ENCODE results near the gene ABO. TPM values are rescaled to one million over a fixed set of nuclear protein-coding genes. Genes with fewer than 3 reads are reported as not detected.
A peak's percentile ranks its signal among the peaks of the same experiment; 100 is the strongest.
"Not testable (repeated sequence)": the region's sequence is repeated elsewhere in the genome, so short reads cannot be mapped to it uniquely, and the experiment has no call there.

The ABO gene
- total and polyA plus RNA-seq, 8 donors, result 0.72 to 67.1 (median 4.1) TPM

DNA sequence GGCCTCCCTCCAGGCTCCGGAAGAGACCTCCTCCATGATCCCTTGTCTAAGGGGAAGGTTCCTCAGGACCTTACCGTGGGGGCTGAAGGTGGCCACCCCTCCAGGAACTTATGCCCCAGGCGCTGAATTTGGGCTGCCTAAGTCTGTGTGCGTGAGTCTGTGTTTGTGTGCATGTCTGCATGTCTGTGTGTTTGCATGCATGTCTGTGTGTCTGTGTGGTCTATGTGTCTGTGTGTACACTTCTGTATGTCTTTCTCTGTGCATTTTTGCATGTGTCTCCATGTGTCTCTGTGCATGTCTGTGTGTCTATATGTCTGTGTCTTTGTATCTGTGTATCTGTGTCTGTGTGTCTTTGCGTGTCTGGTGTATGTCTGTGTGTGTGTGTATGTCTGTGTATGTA is 20.5 kb downstream of the ABO start:
- no peak for TF ChIP-seq POLR2AphosphoS5 (IDR thresholded peaks at IDR 0.05)
- TF ChIP-seq, protein P1, sequence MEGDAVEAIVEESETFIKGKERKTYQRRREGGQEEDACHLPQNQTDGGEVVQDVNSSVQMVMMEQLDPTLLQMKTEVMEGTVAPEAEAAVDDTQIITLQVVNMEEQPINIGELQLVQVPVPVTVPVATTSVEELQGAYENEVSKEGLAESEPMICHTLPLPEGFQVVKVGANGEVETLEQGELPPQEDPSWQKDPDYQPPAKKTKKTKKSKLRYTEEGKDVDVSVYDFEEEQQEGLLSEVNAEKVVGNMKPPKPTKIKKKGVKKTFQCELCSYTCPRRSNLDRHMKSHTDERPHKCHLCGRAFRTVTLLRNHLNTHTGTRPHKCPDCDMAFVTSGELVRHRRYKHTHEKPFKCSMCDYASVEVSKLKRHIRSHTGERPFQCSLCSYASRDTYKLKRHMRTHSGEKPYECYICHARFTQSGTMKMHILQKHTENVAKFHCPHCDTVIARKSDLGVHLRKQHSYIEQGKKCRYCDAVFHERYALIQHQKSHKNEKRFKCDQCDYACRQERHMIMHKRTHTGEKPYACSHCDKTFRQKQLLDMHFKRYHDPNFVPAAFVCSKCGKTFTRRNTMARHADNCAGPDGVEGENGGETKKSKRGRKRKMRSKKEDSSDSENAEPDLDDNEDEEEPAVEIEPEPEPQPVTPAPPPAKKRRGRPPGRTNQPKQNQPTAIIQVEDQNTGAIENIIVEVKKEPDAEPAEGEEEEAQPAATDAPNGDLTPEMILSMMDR (IDR thresholded peaks at IDR 0.05), result no peak
- TF ChIP-seq POLR2A (IDR thresholded peaks at IDR 0.05), result no peak
- no peak for TF ChIP-seq EP300 (IDR thresholded peaks at IDR 0.05)
- no peak overlapping the region for H3K4me3 ChIP-seq
- no peaks in the 10 kb centered on the region for H3K36me3 ChIP-seq
- no peak for DNase-seq
- H3K27me3 ChIP-seq, result peaks cover 0 to 34% (median 0%) of the 10 kb centered on the region in 3 donors
- no peak overlapping the region for H3K27ac ChIP-seq
- intact Hi-C loops (cut with DNase I; ENCODE audit: low total_unique reads), result no loop called here
- H3K4me1 ChIP-seq, result peaks cover 3 to 15% (median 12%) of the 10 kb centered on the region in 4 donors
- 91 to 96% (median 93%) methylated on average over 5 of the region's 5 CpGs for WGBS, 5 donors
- H3K9me3 ChIP-seq, result no peaks in the 10 kb centered on the region

DNA sequence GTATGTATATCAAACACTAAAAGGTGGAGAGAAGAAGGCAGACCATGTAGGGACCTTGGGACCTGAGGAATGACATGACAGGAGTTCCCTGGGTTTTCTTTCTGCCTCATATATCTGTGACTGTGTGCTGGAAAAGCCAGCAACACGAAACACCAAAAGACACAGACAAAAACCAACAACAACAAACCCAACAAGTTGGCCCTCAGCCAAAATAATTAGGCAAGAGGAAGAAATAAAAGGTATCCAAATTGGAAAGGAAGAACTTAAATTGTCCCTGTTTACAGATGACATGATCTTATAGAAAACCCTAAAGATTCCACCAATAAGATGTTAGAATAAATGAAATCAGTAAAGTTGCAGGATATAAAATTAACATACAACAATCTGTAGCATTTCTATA is 21.7 kb downstream of the ABO start:
- WGBS, 5 donors, result 43 to 67% (median 53%) methylated on average over 1 of the region's 1 CpG
- Histone ChIP-seq H3K4me1 (peaks cover 3 to 15% (median 12%) of the 10 kb centered on the region in 4 donors), H3K9me3 (no peaks in the 10 kb centered on the region), H3K27me3 (peaks cover 0 to 46% (median 0%) of the 10 kb centered on the region in 3 donors), H3K4me3 (no peak overlapping the region), H3K27ac (peak overlapping the region in 3 of 5 donors; percentile 65 to 83 (median 70)), H3K36me3 (no peaks in the 10 kb centered on the region)
- no peak for DNase-seq
- intact Hi-C loops (cut with DNase I; ENCODE audit: low total_unique reads), result no loop called here
- no peak for TF ChIP-seq POLR2AphosphoS5 (IDR thresholded peaks at IDR 0.05)
- TF ChIP-seq POLR2A (IDR thresholded peaks at IDR 0.05), result no peak
- no peak for TF ChIP-seq EP300 (IDR thresholded peaks at IDR 0.05)
- TF ChIP-seq, protein P1 (IDR thresholded peaks at IDR 0.05), result no peak

DNA sequence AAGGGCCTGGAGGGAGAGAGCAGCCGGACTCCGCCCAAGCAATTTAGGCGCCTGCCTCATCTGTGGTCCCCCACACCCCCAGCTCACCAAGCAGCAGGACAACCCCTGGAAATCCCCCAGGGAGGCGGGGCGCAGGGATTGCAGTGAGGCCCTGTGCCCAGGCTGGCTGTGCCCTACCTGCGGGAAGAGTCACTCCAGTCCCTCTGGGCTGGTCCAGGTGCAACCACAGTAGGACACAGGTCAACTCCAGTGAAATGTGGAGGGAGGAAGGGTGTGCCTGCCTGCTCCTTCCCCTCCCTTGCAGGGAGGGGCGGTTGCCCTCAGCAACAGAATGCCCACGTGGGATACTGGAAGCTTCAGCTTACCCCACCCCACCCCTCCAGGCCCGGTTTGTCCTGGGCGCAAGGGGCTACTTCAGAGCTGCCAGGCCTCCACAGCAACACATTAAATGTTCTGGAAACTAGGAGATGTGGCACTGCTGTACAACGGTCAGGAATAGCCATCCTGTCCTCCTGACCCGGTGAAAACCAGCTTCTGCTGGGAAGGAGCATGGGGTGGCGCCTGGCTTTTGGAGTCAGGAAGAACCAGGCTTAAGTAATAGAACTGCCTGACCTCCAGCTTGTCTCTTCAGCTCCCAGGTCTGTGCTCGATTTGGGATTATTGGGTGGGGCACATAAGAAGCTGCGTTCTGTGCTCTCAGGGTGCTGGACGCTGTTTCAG is 22.5 kb downstream of the ABO start:
- H3K4me3 ChIP-seq, result peak overlapping the region in 2 of 4 donors; percentile 7 to 11

DNA sequence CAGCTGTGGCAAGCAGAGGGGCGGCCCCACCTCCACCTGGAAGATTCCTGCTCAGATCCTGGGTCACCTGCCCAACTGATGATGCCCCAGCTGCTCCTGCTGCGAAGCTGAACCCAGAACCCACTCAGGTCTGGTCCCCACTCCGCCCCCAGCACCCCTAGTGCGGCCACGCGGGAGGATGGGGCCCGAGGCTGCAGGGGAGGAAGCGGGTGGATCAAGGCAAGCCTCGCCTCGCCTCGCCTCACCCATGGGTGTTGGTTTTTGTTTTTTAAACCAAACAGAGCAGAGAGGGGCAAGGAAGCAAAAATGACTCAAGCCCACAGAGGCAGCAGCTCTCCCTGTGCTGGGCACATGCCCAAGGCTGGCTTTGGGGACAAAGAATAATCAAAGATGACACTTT is 23.2 kb downstream of the ABO start:
- Histone ChIP-seq H3K27me3 (peaks cover 0 to 56% (median 0%) of the 10 kb centered on the region in 3 donors), H3K27ac (peak overlapping the region; percentile 25 to 83 (median 73)), H3K9me3 (no peaks in the 10 kb centered on the region), H3K4me1 (peaks cover 3 to 15% (median 8%) of the 10 kb centered on the region in 4 donors), H3K36me3 (no peaks in the 10 kb centered on the region), H3K4me3 (no peak overlapping the region)
- TF ChIP-seq, protein P1 (IDR thresholded peaks at IDR 0.05), result no peak
- TF ChIP-seq EP300 (IDR thresholded peaks at IDR 0.05), result no peak
- TF ChIP-seq POLR2AphosphoS5 (IDR thresholded peaks at IDR 0.05), result no peak
- no peak for TF ChIP-seq POLR2A (IDR thresholded peaks at IDR 0.05)
- WGBS, 5 donors, result 42 to 59% (median 49%) methylated on average over 11 of the region's 11 CpGs
- peak in 1 of 2 donors; percentile 48 for DNase-seq
- intact Hi-C loops (cut with DNase I; ENCODE audit: low total_unique reads), result no loop called here

More for the DNA sequence above, 22.5 kb downstream of the ABO start:
- TF ChIP-seq, protein P1 (IDR thresholded peaks at IDR 0.05), result no peak
- TF ChIP-seq EP300 (IDR thresholded peaks at IDR 0.05) (no peak), POLR2AphosphoS5 (IDR thresholded peaks at IDR 0.05) (peak in 2 of 3 donors; percentile 62 to 71)
- H3K9me3 ChIP-seq, result no peaks in the 10 kb centered on the region
- H3K36me3 ChIP-seq, result no peaks in the 10 kb centered on the region
- H3K27me3 ChIP-seq, result peaks cover 0 to 54% (median 0%) of the 10 kb centered on the region in 3 donors
- peak; percentile 73 to 91 for DNase-seq
- peaks cover 3 to 15% (median 10%) of the 10 kb centered on the region in 4 donors for H3K4me1 ChIP-seq
- WGBS, 5 donors, result 32 to 54% (median 36%) methylated on average over 9 to 16 of the region's 16 CpGs
- peak overlapping the region; percentile 24 to 83 (median 73) for H3K27ac ChIP-seq
- intact Hi-C loops (cut with DNase I; ENCODE audit: low total_unique reads), result no loop called here

DNA sequence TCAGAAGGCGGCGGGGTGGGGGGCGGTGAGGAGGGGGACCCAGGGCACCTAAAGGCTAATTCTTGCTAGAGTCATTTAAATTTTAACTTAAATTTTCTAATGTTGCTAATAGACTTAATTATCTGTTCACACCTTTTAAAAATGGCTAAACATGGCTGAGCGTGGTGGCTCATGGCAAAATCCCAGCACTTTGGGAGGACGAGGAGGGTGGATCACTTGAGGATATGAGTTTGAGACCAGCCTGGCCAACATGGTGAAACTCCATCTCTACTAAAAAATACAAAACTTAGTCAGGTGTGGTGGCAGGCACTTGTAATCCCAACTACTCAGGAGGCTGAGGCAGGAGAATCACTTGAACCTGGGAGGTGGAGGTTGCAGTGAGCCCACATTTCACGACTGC is 23.8 kb downstream of the ABO start:
- WGBS, 5 donors, result 81 to 89% (median 85%) methylated on average over 6 of the region's 6 CpGs
- H3K9me3 ChIP-seq; intact Hi-C loops (cut with DNase I; ENCODE audit: low total_unique reads); H3K4me3 ChIP-seq; H3K36me3 ChIP-seq; DNase-seq: not testable (repeated sequence)
- Histone ChIP-seq H3K27ac (peak overlapping the region; percentile 25 to 83 (median 73)), H3K27me3 (peaks cover 0 to 61% (median 0%) of the 10 kb centered on the region in 3 donors), H3K4me1 (peaks cover 3 to 15% (median 8%) of the 10 kb centered on the region in 4 donors)
